Lung (tissue), 12 donors: ENCODE data around the gene ZNF860. TPM values are rescaled to one million over a fixed set of nuclear protein-coding genes. Genes with fewer than 3 reads are reported as not detected.

Experiments
- ATAC-seq: fragments of 200-7000 bp; cut with Tn5 transposase; one replicate; pipeline ENCODE4 v1.9.1; 2020; ENCODE audit warnings: moderate number of reproducible peaks; ENCODE audit not compliant: insufficient read depth, low FRiP score
- DNase-seq, 3 donors: peaks; one replicate each; pipeline ENCODE4 v3.0.0-alpha.2; 2013 to 2017
- H3K27ac ChIP-seq, 2 donors: one replicate each; pipeline ENCODE4 v1.5.1; 2013; ENCODE audit warnings: mild to moderate bottlenecking in 2 of 2, moderate library complexity in 2 of 2, control low read depth in 1 of 2, inconsistent platforms in 1 of 2, low read depth in 1 of 2, low read length in 1 of 2
- H3K27me3 ChIP-seq, 3 donors: one replicate each; pipeline ENCODE4 v1.5.1; 2013; ENCODE audit warnings: low read length in 2 of 3; ENCODE audit not compliant: control insufficient read depth in 3 of 3, insufficient read depth in 3 of 3
- H3K36me3 ChIP-seq, 4 donors: one replicate each; pipeline ENCODE4 v1.5.1; 2013; ENCODE audit warnings: low read length in 4 of 4, mild to moderate bottlenecking in 1 of 4, moderate library complexity in 1 of 4; ENCODE audit not compliant: control insufficient read depth in 4 of 4, insufficient read depth in 4 of 4
- H3K4me1 ChIP-seq, 5 donors: one replicate each; pipeline ENCODE4 v1.5.1; 2013; ENCODE audit warnings: low read length in 5 of 5, mild to moderate bottlenecking in 2 of 5, moderate library complexity in 1 of 5; ENCODE audit not compliant: control insufficient read depth in 5 of 5, insufficient read depth in 5 of 5
- H3K4me3 ChIP-seq: one replicate; pipeline ENCODE4 v1.5.1; 2013; ENCODE audit warnings: mild to moderate bottlenecking, control low read depth, moderate library complexity
- H3K9ac ChIP-seq, 2 donors: one replicate each; pipeline ENCODE4 v1.5.1; 2013; ENCODE audit warnings: low read length in 2 of 2, control low read depth in 1 of 2; ENCODE audit not compliant: insufficient read depth in 1 of 2
- H3K9me3 ChIP-seq, 4 donors: one replicate each; pipeline ENCODE4 v1.5.1; 2013; ENCODE audit warnings: low read length in 3 of 4, mild to moderate bottlenecking in 1 of 4, moderate library complexity in 1 of 4; ENCODE audit not compliant: control insufficient read depth in 4 of 4, insufficient read depth in 3 of 4
- WGBS, 2 donors: extraction: QIAGEN DNeasy Blood & Tissue Kit; methylation state at CpG; one replicate each; pipeline ENCODE4 v1.1.7; 2013; 5-methylcytosine and 5-hydroxymethylcytosine counted together
- polyA plus RNA-seq, 2 donors: library from polyadenylated mRNA; stranded (reverse); fragments of 200-250 nt; gene quantifications; one replicate each; pipeline ENCODE4 v1.2.1, GENCODE V29; 2013
- total RNA-seq, 2 donors: library from RNA; depleted of rRNA in 1 of 2; stranded (reverse); fragments of >200 nt in 1 of 2; gene quantifications; one replicate each; pipeline ENCODE4 v1.2.1, GENCODE V29; 2014 to 2021
- TF ChIP-seq, protein P1 (sequence below): IDR thresholded peaks from 2 replicates; pipeline ENCODE4 v1.5.1; 2012; ENCODE audit warnings: mild to moderate bottlenecking; ENCODE audit errors: control extremely low read depth, extremely low read depth
- donor health status: control.
- donor health status: control.
- donor health status: Bipolar disorder and iron deficiency.
- donor health status: healthy.
- donor health status: DM: yes; HTN: yes; CAD: no.

The ZNF860 gene
- total and polyA plus RNA-seq, 4 donors: 0.35 to 2.6 (median 1.4) TPM

DNA sequence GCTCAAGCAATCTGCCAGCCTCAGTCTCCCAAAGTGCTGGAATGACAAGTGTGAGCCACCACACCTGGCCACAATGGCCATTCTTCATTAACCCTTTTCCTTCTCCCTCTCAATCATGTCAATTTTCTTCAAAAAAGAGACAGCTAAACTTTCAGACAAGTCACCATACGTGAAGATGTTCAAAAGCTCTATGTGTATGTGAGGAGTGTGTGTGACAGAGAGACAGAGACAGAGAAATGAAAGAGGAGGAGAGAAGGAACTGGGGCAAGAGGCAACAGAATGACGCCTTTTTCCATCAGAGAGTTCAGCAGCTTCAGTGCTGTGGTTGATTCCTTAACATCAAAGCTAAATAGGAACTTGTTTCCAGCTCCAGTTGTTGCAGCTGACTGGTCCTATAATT is 27.9 kb upstream of the ZNF860 start:
- DNase-seq (no peak), ATAC-seq (no peak)
- H3K4me3 ChIP-seq: no peak overlapping the region
- H3K4me1 ChIP-seq: peaks cover 0 to 17% (median 8%) of the 10 kb centered on the region in 5 donors
- H3K9ac ChIP-seq: no peak overlapping the region
- no peaks in the 10 kb centered on the region for H3K27me3 ChIP-seq
- H3K36me3 ChIP-seq: no peaks in the 10 kb centered on the region
- 90 to 96% methylated on average over 2 of the region's 2 CpGs for WGBS, 2 donors
- peaks cover 0 to 10% (median 2%) of the 10 kb centered on the region in 4 donors for H3K9me3 ChIP-seq
- TF ChIP-seq, protein P1, sequence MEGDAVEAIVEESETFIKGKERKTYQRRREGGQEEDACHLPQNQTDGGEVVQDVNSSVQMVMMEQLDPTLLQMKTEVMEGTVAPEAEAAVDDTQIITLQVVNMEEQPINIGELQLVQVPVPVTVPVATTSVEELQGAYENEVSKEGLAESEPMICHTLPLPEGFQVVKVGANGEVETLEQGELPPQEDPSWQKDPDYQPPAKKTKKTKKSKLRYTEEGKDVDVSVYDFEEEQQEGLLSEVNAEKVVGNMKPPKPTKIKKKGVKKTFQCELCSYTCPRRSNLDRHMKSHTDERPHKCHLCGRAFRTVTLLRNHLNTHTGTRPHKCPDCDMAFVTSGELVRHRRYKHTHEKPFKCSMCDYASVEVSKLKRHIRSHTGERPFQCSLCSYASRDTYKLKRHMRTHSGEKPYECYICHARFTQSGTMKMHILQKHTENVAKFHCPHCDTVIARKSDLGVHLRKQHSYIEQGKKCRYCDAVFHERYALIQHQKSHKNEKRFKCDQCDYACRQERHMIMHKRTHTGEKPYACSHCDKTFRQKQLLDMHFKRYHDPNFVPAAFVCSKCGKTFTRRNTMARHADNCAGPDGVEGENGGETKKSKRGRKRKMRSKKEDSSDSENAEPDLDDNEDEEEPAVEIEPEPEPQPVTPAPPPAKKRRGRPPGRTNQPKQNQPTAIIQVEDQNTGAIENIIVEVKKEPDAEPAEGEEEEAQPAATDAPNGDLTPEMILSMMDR: no peak
- no peak overlapping the region for H3K27ac ChIP-seq

DNA sequence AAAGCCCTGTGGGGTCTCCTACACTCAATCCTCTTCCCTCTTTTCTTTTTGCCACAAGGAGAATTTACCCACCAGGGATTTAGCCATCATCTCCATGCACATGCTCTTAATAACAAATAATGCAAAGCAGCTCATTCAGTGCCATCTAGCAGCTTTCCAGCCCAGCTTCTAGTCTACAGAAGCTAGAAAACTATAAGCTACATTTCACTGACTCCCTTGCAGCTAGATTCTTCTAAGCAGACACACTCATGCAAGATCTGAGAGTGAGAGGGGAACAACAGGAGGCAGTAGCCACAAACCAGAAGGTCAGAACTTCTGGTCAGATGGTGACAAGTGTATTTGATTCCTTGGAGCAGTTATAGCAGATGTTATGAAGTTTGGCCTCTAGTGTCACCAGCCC is 26.0 kb upstream of the ZNF860 start:
- no peak overlapping the region for H3K27ac ChIP-seq
- TF ChIP-seq, protein P1: no peak

GRCh38 chr3:31957106-31957505 is 24.4 kb upstream of the ZNF860 start:
- Histone ChIP-seq H3K9me3 (peaks cover 0 to 10% (median 2%) of the 10 kb centered on the region in 4 donors), H3K9ac (peak overlapping the region in 1 of 2 donors; percentile 7), H3K27me3 (no peaks in the 10 kb centered on the region), H3K4me3 (no peak overlapping the region), H3K27ac (no peak overlapping the region), H3K36me3 (no peaks in the 10 kb centered on the region), H3K4me1 (peaks cover 4 to 44% (median 28%) of the 10 kb centered on the region in 5 donors)
- WGBS, 2 donors: 88 to 94% methylated on average over 3 of the region's 3 CpGs
- ATAC-seq (no peak), DNase-seq (no peak)
- TF ChIP-seq, protein P1: no peak

More for the DNA sequence above, 26.0 kb upstream of the ZNF860 start:
- no peaks in the 10 kb centered on the region for H3K36me3 ChIP-seq
- H3K27me3 ChIP-seq: no peaks in the 10 kb centered on the region
- H3K4me1 ChIP-seq: peaks cover 3 to 36% (median 23%) of the 10 kb centered on the region in 5 donors
- peaks cover 0 to 10% (median 2%) of the 10 kb centered on the region in 4 donors for H3K9me3 ChIP-seq
- no peak overlapping the region for H3K9ac ChIP-seq
- no peak overlapping the region for H3K4me3 ChIP-seq
- no peak for DNase-seq
- ATAC-seq: no peak

- Histone ChIP-seq H3K4me1 (peaks cover 2 to 44% (median 28%) of the 10 kb centered on the region in 5 donors), H3K27me3 (no peaks in the 10 kb centered on the region), H3K27ac (peak overlapping the region; percentile 34 to 56), H3K9me3 (peaks cover 0 to 10% (median 2%) of the 10 kb centered on the region in 4 donors), H3K36me3 (no peaks in the 10 kb centered on the region), H3K4me3 (no peak overlapping the region), H3K9ac (peak overlapping the region in 1 of 2 donors; percentile 35)
- ATAC-seq: no peak
- TF ChIP-seq, protein P1: no peak
- peak; percentile 74 to 96 (median 96) for DNase-seq
- 36 to 66% methylated on average over 3 of the region's 3 CpGs for WGBS, 2 donors
These were observed 22.8 kb upstream of the ZNF860 start for GRCh38 chr3:31958701-31959152.
